Ishikawa (cell line): Measurements from ENCODE around the gene NPTN.

ENCODE experiments used
- CEBPB ChIP-seq: IDR thresholded peaks from 2 replicates; pipeline ENCODE4 v1.6.1; 2012
- CREB1 ChIP-seq: IDR thresholded peaks from 2 replicates; pipeline ENCODE4 v1.6.1; 2012; ENCODE audit warnings: low read depth
- EGR1 ChIP-seq: IDR thresholded peaks from 2 replicates; pipeline ENCODE4 v1.6.1; 2012
- EP300 ChIP-seq: IDR thresholded peaks from 2 replicates; pipeline ENCODE4 v1.6.1; 2012; ENCODE audit warnings: borderline replicate concordance
- FOXM1 ChIP-seq: IDR thresholded peaks from 2 replicates; pipeline ENCODE4 v1.6.1; 2012; ENCODE audit warnings: low read depth, borderline replicate concordance
- NFIC ChIP-seq: IDR thresholded peaks from 2 replicates; pipeline ENCODE4 v1.6.1; 2012
- RAD21 ChIP-seq: IDR thresholded peaks from 2 replicates; pipeline ENCODE4 v1.6.1; 2012; ENCODE audit warnings: low read depth
- REST ChIP-seq: IDR thresholded peaks from 2 replicates; pipeline ENCODE4 v1.6.1; 2012; ENCODE audit warnings: low read depth, mild to moderate bottlenecking
- TAF1 ChIP-seq: IDR thresholded peaks from 2 replicates; pipeline ENCODE4 v1.6.1; 2012; ENCODE audit warnings: low read depth, mild to moderate bottlenecking
- TCF12 ChIP-seq: IDR thresholded peaks from 2 replicates; pipeline ENCODE4 v1.6.1; 2012; ENCODE audit warnings: low read depth
- TEAD4 ChIP-seq: IDR thresholded peaks from 2 replicates; pipeline ENCODE4 v1.6.1; 2012
- YY1 ChIP-seq: IDR thresholded peaks from 2 replicates; pipeline ENCODE4 v1.6.1; 2012; ENCODE audit warnings: low read depth
- ZBTB7A ChIP-seq: IDR thresholded peaks from 2 replicates; pipeline ENCODE4 v1.6.1; 2012; ENCODE audit warnings: low read depth
- TF ChIP-seq, protein P1 (sequence below): IDR thresholded peaks from 2 replicates; pipeline ENCODE4 v1.6.1; 2012
- TF ChIP-seq, protein P2 (sequence below): IDR thresholded peaks from 2 replicates; pipeline ENCODE4 v1.6.1; 2012

Gene NPTN

GRCh38 chr15:73629798-73630429 lies 3.3 kb downstream of the NPTN start:
- no peak for TF ChIP-seq CEBPB
- no peak for TF ChIP-seq EP300
- no peak for TF ChIP-seq CREB1
- no peak for TF ChIP-seq TCF12
- no peak for TF ChIP-seq YY1
- TF ChIP-seq FOXM1: no peak
- no peak for TF ChIP-seq EGR1
- TF ChIP-seq, protein P1, sequence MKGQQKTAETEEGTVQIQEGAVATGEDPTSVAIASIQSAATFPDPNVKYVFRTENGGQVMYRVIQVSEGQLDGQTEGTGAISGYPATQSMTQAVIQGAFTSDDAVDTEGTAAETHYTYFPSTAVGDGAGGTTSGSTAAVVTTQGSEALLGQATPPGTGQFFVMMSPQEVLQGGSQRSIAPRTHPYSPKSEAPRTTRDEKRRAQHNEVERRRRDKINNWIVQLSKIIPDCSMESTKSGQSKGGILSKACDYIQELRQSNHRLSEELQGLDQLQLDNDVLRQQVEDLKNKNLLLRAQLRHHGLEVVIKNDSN: no peak
- no peak for TF ChIP-seq ZBTB7A
- TF ChIP-seq TEAD4: no peak
- TF ChIP-seq, protein P2, sequence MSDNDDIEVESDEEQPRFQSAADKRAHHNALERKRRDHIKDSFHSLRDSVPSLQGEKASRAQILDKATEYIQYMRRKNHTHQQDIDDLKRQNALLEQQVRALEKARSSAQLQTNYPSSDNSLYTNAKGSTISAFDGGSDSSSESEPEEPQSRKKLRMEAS: no peak
- TF ChIP-seq REST: no peak
- no peak for TF ChIP-seq NFIC

- TF ChIP-seq CEBPB: no peak
- no peak for TF ChIP-seq ZBTB7A
- no peak for TF ChIP-seq TEAD4
- no peak for TF ChIP-seq CREB1
- no peak for TF ChIP-seq RAD21
- TF ChIP-seq, protein P2: no peak
These were observed 4.0 kb downstream of the NPTN start for GRCh38 chr15:73628976-73629797.

GRCh38 chr15:73628102-73628501 lies 5.1 kb downstream of the NPTN start:
- TF ChIP-seq, protein P2: no peak
- no peak for TF ChIP-seq CEBPB
- no peak for TF ChIP-seq EP300
- no peak for TF ChIP-seq ZBTB7A
- TF ChIP-seq REST: no peak
- TF ChIP-seq TAF1: no peak
- no peak for TF ChIP-seq RAD21
- no peak for TF ChIP-seq TCF12
- no peak for TF ChIP-seq NFIC
- no peak for TF ChIP-seq EGR1
- TF ChIP-seq FOXM1: no peak
- TF ChIP-seq, protein P1: no peak
- TF ChIP-seq CREB1: no peak
- TF ChIP-seq TEAD4: no peak
- no peak for TF ChIP-seq YY1

GRCh38 chr15:73626072-73626471 lies 7.1 kb downstream of the NPTN start:
- TF ChIP-seq, protein P1: no peak
- TF ChIP-seq EGR1 (no peak), TAF1 (no peak), TCF12 (no peak), RAD21 (no peak), CEBPB (no peak), TEAD4 (no peak), REST (no peak), YY1 (no peak), NFIC (no peak), EP300 (no peak), CREB1 (no peak), FOXM1 (no peak)
- TF ChIP-seq, protein P2: no peak
